AG08395 (cell line): ENCODE results near the gene GLB1L3.

Experiments
- DNase-seq: peaks from one replicate; pipeline ENCODE4 v3.0.0; 2012; ENCODE audit warnings: mixed read lengths, low spot score

Gene GLB1L3

DNA sequence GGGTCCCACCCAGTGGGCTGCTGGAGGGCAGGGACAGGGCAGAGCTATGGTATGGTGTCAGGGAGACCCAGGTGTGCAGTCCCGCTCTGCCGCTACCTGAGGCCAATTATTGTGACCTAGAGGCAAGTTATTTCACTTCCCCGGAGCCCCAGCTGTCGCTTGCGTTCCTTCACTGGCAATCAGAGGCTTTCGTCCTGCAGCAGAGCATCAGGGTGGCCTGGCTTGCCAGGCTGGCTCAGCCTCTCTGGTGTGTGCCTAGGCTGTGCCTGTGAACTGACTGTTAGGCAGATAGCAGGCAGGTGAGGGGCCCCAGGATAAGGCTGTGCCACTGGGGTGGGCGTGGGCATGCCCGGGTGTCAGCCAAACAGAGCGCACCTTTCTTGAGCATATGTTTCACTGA is 87.0 kb downstream of the GLB1L3 start:
- no peak for DNase-seq

DNA sequence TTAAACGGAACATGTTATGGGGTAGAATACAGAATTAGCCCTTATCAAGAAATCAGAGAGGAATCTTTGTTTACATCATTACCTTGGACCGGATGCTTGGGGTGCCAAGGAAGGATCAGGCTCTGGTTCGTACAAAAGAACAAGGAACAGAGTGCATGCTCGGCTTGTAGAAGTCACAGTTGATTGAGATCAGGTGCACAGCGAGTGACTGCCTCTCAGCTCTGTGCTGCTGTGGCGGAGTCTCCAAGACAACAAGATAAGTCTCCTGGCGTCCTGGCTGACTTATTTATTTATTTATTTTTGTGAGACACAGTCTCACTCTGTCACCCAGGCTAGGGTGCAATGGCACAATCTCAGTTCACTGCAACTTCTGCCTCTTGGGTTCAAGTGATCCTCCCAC is 87.4 kb downstream of the GLB1L3 start:
- DNase-seq, result no peak

DNA sequence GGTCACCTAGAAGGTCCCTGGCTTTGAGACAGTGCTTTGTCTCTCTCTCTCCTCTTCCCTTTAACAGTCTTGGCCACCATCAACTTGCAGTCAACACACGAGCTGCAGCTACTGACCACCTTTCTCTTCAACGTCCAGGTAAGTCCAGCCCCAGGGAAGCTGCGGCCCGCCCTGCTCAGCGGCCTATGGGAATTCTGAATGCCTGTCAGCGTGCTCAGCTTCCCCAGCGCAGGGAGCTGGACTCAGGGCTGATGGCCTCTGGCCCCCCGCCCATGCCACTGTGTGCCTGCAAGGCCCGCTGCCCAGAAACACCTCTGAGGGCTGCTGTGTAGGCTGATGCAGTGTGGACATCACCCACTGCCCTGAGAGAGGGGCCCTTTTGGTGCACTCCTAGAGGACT is 88.1 kb downstream of the GLB1L3 start:
- no peak for DNase-seq

DNA sequence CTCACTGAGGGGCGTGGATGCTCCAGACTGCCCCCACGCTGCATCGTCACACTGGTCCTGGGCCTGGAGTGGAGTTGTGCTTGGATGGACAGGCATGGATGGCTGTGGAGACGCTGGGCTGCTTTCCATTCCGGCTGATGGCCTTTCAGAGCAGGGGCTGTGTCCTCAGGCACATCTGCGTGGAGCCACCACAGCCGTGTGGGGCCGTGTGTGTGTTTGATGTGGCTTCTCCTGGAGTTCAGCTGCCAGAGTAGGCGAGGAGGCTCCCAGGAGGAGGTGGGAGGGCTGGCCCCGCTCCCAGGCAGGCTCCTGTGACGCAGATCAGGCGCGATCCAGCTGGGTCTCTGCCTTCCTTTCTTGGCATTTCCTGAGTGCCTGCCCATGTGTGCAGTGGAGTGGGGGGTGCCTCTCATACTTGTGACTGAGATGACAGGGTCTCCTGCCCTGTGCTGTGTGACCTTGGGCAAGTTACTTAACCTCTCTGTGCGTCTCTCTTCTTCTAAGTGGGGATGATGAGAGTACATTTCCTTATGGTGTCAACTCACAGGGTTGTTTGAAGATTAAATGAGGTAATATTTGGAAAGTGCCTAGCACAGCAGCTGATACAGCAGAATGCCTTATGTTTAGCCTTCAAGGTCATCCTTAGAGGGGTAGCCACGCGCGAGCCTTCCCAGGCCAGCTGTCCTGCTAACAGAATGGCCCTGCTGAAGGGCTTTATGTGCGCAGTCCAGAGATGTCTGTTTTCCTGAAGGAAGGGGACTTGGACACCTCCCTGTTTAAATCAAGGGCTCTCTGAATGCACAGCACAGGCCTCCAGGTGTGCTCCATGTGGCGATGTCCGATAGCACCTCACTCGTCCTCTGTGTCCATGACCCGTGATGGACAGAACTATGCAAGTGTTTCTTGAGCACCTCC is 89.1 kb downstream of the GLB1L3 start:
- DNase-seq, result no peak

DNA sequence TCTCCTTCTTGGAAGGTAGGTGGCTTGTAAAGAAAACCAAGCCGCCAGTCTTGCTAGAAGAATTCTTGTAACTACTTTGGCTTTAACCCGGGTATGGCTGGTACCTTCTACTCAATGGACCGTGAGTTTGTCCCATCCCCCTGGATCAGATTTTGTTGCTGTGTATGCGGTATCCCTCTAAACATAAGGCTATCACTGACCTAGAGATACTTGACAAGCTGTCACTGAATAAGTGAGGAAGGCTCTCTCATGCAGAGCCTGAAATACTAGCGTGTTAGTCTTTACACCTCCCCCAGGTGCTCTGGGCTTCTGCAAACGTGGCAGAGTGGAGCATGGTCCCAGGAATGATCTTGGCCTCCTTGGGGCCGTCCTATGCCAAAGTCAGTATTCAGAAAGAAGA is 90.1 kb downstream of the GLB1L3 start:
- no peak for DNase-seq

DNA sequence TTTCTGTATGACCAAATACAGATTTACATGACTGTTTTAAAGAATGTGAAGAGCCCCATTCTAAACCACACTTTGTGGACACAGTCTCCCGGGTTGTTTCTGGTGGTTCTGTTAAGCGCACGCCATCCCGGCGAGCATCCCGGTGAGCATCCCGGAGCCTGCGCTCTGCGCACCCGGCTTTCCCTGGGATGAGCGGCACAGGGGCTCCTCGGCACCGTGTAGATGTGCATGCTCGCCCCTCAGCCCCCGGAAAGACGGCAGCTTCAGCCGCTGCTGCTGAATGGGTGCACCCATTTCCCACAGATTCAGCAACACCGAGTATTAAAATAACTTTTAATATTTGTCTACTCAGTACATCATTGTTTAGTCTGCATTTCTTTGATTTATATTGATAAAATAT is 91.6 kb downstream of the GLB1L3 start:
- DNase-seq, result no peak
